ENCODE data around the gene IFNK. TPM values are rescaled to one million over a fixed set of nuclear protein-coding genes. Genes with fewer than 3 reads are reported as not detected.

IFNK gene
- not detected in 5 replicates for total RNA-seq (2022; extraction: Qiagen RNA extraction; ENCODE audit: low read depth)

GRCh38 chr9:27524236-27524635, at the start of gene IFNK:
IFNK (plus strand) TSS chr9:27524290; CDS start chr9:27524337, 47 bp downstream.

GRCh38 chr9:27529316-27530278, 5.5 kb downstream of the IFNK start, which contains the start of gene MOB3B:
MOB3B (minus strand) TSS chr9:27529814; CDS start chr9:27455550, 74,264 bp downstream.

GRCh38 chr9:27572918-27573633, 49.0 kb downstream of the IFNK start, which contains the start of gene C9orf72:
C9orf72 (minus strand) TSS chr9:27573481; CDS start chr9:27567120, 6,361 bp downstream.

Other genes with a start within 250 kb of the IFNK start
- not detected in 5 replicates for gene EQTN, start 227.1 kb upstream of the IFNK start, total RNA-seq (2022; extraction: Qiagen RNA extraction; ENCODE audit: low read depth)
- gene MOB3B, start 5.5 kb downstream of the IFNK start, total RNA-seq (2022; extraction: Qiagen RNA extraction; ENCODE audit: low read depth), result 6.9 to 9.4 TPM (median 7.9 TPM) in 5 replicates
- 3.6 to 5.7 TPM (median 4.4 TPM) in 5 replicates for gene C9orf72, start 49.2 kb downstream of the IFNK start, total RNA-seq (2022; extraction: Qiagen RNA extraction; ENCODE audit: low read depth)